ENCODE measurements around the gene CEP95.

GRCh38 chr17:64497565-64498035, 9.2 kb upstream of the CEP95 start:
- TF ChIP-seq CTCF (IDR thresholded peaks at IDR 0.05) (no peak), EP300 (IDR thresholded peaks at IDR 0.05) (no peak), POLR2A (IDR thresholded peaks at IDR 0.05) (no peak), POLR2AphosphoS5 (IDR thresholded peaks at IDR 0.05) (no peak)
